ENCODE results near the gene SPAG8. TPM values are rescaled to one million over a fixed set of nuclear protein-coding genes. Genes with fewer than 3 reads are reported as not detected.

The SPAG8 gene
- total RNA-seq, 2 donors from 2014 or later: 0.68 to 9.2 TPM

DNA sequence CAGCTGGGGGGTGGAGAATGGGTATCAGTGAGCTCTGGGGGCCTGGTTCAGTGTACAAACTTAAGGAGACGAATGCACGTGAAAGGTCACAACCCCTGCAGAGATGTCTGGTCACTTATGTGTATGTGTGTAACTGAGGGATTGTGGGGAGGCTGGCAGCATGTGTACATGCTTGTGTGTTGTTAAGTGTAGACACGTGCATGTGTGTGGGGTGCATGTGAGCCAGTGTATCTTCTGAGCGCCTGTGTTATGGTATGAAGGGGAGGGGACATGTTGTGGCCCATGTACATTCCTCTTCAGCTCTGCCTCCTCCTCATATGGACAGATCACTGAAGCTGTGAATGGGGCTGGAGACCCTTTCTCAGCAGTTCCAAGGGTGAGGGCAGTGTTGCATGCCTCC is 19.0 kb upstream of the SPAG8 start:
- intact Hi-C loops (cut with DNase I): no loop called here
- no peaks in the 10 kb centered on the region for H3K9me3 ChIP-seq
- no peaks in the 10 kb centered on the region for H3K27me3 ChIP-seq (replicated peaks; ENCODE audit: insufficient read depth)
- no peak for TF ChIP-seq POLR2AphosphoS5 (IDR thresholded peaks at IDR 0.05)
- TF ChIP-seq POLR2A (IDR thresholded peaks at IDR 0.05): no peak
- no peak for TF ChIP-seq CTCF (IDR thresholded peaks at IDR 0.05)
- H3K4me1 ChIP-seq (replicated peaks): peaks cover 36% of the 10 kb centered on the region
- no peak overlapping the region for H3K4me3 ChIP-seq
- WGBS: 78% methylated on average over 4 of the region's 4 CpGs
- no peaks in the 10 kb centered on the region for H3K36me3 ChIP-seq
- no peak for DNase-seq (ENCODE audit: low spot score)
- peak overlapping the region; percentile 89 to 99 for H3K27ac ChIP-seq

DNA sequence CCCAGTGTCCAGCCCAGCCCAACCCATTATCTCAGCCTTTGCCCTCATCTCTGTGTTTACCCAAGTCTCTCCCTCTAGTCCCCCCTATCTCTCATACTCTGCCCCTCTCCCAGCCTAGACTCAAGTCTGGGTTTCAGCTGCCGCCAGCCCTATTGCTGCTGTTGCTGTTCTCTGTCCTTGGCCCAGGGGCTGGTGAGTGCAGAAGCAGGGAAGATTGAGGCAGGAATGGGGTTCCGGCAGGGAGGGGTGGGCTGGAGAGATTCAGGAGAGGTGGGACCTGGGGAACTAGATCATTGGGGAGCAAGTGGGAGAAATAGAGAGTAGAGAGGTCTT is 17.7 kb upstream of the SPAG8 start:
- Histone ChIP-seq H3K9me3 (no peaks in the 10 kb centered on the region), H3K27me3 (replicated peaks; ENCODE audit: insufficient read depth) (no peaks in the 10 kb centered on the region), H3K27ac (peak overlapping the region; percentile 89 to 99), H3K4me3 (peak overlapping the region; percentile 73 to 99), H3K4me1 (replicated peaks) (peaks cover 36% of the 10 kb centered on the region), H3K36me3 (no peaks in the 10 kb centered on the region)
- TF ChIP-seq POLR2A (IDR thresholded peaks at IDR 0.05) (no peak), POLR2AphosphoS5 (IDR thresholded peaks at IDR 0.05) (no peak), CTCF (IDR thresholded peaks at IDR 0.05) (no peak)
- intact Hi-C loops (cut with DNase I): loop anchor here (5.0 kb wide), 1 partner anchor 53 kb away; no protein-coding TSS in a partner anchor
- WGBS: 25% methylated on average over 2 of the region's 2 CpGs
- no peak for DNase-seq (ENCODE audit: low spot score)

DNA sequence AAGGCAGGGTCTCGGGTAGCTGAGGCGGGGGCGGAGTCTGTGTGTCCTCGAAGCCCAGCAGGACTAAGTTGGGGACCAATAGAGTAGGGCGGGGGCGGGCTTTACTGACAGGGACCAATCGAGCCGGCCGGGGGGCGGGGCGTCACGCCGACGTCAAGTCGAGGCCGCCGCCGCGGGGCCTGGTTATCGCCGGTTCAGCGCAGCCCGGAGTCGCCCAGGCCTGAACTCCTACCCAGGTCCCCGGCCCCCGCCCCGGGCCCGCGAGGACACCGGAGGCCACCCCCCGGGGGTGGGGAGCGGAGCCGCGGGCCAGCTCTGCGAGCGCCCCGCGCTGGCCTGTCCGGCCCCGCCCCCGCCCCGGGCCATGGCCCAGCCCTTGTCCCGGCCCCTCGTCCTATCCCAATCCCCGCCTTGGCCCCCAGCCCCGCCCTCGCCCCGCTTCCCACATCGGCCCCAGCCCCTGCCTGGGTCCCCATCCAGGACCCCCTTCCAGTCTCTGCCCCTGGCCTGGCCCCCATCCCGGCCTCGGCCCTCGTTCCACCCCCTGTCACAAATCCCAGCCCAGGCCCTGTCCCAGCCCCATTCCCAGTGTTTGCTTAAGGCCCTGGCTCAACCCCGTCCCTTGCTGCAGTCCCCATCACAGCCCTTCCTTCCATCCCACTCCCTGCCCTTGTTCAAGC is 17.2 kb upstream of the SPAG8 start, which contains the start of gene TMEM8B:
TSS of gene TMEM8B (plus strand) at position 145 of the 680 bp plus-strand sequence. CDS start at position 365, 220 bp downstream.
- intact Hi-C loops (cut with DNase I): loop anchor here (5.0 kb wide), 1 partner anchor 53 kb away; no protein-coding TSS in a partner anchor
- peak; percentile 99 for DNase-seq (ENCODE audit: low spot score)
- Histone ChIP-seq H3K27ac (peak within 1 kb of the TSS; percentile 89 to 99), H3K36me3 (no peaks in the 10 kb centered on the region), H3K4me3 (peak within 1 kb of the TSS; percentile 73 to 99), H3K4me1 (replicated peaks) (peaks cover 35% of the 10 kb centered on the region), H3K9me3 (no peaks in the 10 kb centered on the region), H3K27me3 (replicated peaks; ENCODE audit: insufficient read depth) (no peaks in the 10 kb centered on the region)
- under 1% methylated on average over 41 of the region's 53 CpGs for WGBS
- TF ChIP-seq POLR2AphosphoS5 (IDR thresholded peaks at IDR 0.05): peak; percentile 35
- peak in 1 of 4 experiments; percentile 10 for TF ChIP-seq CTCF (IDR thresholded peaks at IDR 0.05)
- TF ChIP-seq POLR2A (IDR thresholded peaks at IDR 0.05): peak; percentile 70

DNA sequence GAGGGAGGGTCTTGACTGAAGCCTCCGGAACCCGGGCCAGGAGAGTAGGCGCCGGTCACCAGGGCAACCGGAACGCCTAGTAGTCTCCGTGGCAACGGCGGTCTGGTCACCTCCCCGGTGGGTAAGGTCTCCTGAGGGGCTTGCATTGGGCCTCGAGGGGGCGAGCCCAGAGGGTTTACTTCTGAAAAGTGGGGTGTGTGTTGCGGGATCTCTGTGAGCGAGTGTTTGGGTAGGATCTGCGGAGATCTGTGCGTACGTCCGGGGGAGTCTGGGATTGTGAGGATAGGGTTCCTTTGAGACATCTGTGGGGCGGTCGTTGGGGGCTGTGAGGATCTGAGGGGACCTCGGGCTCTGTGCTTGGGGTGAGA is 16.6 kb upstream of the SPAG8 start, which contains the start of gene FAM221B:
TSS of gene FAM221B (minus strand) at position 17 of the 368 bp plus-strand sequence. CDS start 2,571 bp downstream, outside the sequence.
- Histone ChIP-seq H3K4me1 (replicated peaks) (peaks cover 32% of the 10 kb centered on the region), H3K9me3 (no peaks in the 10 kb centered on the region), H3K27ac (peak within 1 kb of the TSS; percentile 89 to 99), H3K4me3 (peak within 1 kb of the TSS; percentile 73 to 99), H3K36me3 (no peaks in the 10 kb centered on the region), H3K27me3 (replicated peaks; ENCODE audit: insufficient read depth) (no peaks in the 10 kb centered on the region)
- TF ChIP-seq POLR2A (IDR thresholded peaks at IDR 0.05) (no peak), CTCF (IDR thresholded peaks at IDR 0.05) (no peak), POLR2AphosphoS5 (IDR thresholded peaks at IDR 0.05) (no peak)
- intact Hi-C loops (cut with DNase I): loop anchor here (5.0 kb wide), 1 partner anchor 54 kb away; no protein-coding TSS in a partner anchor
- no peak for DNase-seq (ENCODE audit: low spot score)
- WGBS: 1% methylated on average over 21 of the region's 21 CpGs

DNA sequence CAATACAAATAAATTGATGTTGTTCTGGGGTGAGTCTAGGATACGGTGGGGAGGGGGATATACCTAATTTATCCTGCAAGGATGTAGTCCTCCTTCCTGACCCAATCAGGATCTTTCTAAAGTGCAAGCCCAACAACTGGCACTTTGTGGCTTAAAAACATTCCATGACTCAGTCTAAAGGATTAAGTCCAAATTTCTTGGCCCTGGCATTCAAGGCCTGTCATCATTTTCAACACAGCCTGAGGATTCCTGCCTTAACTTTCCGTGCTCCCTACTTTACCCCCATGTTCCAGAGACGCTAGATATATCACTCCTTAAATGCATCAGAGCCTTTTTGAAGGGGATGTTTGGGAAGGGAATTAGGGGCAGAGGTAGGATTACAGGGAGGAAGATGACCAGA is 15.4 kb upstream of the SPAG8 start:
- Histone ChIP-seq H3K27me3 (replicated peaks; ENCODE audit: insufficient read depth) (no peaks in the 10 kb centered on the region), H3K4me1 (replicated peaks) (peaks cover 21% of the 10 kb centered on the region), H3K9me3 (no peaks in the 10 kb centered on the region), H3K4me3 (no peak overlapping the region), H3K27ac (no peak overlapping the region), H3K36me3 (no peaks in the 10 kb centered on the region)
- intact Hi-C loops (cut with DNase I): loop anchor here (2.0 to 5.0 kb wide), 2 partner anchors 37 to 55 kb away; partner anchors contain the start of gene NPR2
- 77% methylated on average over 3 of the region's 3 CpGs for WGBS
- no peak for DNase-seq (ENCODE audit: low spot score)
- TF ChIP-seq POLR2AphosphoS5 (IDR thresholded peaks at IDR 0.05) (no peak), CTCF (IDR thresholded peaks at IDR 0.05) (no peak), POLR2A (IDR thresholded peaks at IDR 0.05) (no peak)

Measured in prostate gland (tissue), 2 donors.